ENCODE data around the gene NACA.

Gene NACA

DNA sequence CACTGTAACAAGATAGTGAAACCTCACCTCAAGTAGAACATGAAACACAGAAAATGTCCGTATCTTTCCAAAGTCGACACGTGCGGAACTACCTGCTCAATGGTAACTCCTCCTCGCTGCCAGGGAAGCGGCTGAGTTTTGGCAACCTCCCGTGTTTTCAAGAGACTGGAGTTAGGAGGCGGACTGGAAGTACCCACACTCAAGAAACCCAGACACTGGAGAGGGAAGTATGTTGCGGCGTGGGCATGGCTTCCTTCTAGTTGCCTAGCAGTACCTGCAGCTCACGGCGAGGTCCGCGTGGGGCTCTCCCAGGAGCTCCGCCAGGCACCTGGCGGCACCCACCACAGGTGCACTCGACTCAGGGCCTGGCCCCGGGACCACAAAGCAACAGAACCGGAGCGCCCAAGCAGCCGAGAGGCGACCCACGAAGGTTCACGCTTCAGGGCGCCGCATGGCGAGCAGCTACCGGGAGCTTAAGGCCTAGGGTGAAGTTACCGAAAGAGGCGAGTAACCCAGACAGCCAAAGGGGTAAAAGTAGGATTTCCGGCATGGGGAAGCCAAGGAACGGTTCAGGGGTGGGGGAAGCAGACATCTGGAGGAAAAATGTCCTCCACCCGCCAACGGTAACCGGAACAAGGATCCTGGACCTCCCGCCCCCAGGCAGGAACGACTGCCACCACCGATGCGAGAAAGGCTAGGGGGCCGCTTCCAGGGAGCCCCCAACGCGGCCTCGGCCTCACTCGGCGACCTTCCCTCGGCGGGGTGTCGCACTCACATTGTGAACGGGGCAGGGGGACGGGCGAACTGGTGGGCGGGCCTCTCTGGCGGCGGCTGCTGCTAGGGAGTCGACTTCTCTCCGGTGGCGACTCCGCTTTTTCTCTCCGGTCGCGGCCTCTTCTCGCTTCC lies 37.6 kb downstream of the NACA start:
- CTCF ChIA-PET = interaction anchor here (1.0 to 2.2 kb wide), 2 partner anchors 15 to 51 kb away, joined by 3 to 8 read pairs; no protein-coding TSS in a partner anchor
- DNase-seq (ENCODE audit: extremely low spot score) = peak; percentile 20
- TF ChIP-seq CTCF (IDR thresholded peaks at IDR 0.05; ENCODE audit: control extremely low read depth, extremely low read depth, low read depth, missing control alignments) = peak; percentile 9
- POLR2A ChIA-PET = interaction anchor here (0.9 to 3.7 kb wide), 9 partner anchors 8 to 51 kb away, joined by 3 to 29 read pairs (median 5); partner anchors contain the start of genes ATP5F1B and NACA

DNA sequence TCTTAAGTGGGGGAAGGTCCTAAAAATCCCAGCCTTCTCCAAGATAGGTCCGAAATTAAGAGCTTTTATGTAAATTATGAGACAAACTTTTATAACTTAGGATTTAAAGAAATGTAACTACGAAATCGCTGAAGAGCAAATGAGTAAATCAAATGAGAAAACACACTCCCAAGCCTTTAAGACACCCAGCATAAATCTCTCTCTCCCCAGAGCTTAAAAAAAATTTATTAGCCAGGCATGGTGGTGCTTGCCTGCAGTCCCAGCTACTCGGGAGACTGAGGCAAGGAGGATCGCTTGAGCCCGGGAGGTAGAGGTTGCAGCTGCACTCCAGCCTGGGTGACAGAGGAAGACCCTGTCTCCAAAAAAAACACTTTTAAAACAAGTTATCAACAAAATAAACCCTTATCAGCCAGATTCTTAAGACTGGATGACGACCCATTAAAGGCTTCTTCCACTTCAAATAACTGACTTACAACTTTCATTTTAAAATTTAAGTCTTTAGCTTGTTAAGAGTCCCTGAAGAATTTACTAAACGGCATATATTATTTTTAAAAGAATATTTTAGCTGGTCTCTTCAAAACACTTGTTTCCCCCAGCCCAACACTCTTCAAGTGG lies 40.2 kb downstream of the NACA start:
- CTCF ChIA-PET = interaction anchor here (0.7 to 2.6 kb wide), 4 partner anchors 16 to 342 kb away, joined by 3 to 10 read pairs (median 7); no protein-coding TSS in a partner anchor
- no peak for DNase-seq (ENCODE audit: extremely low spot score)

DNA sequence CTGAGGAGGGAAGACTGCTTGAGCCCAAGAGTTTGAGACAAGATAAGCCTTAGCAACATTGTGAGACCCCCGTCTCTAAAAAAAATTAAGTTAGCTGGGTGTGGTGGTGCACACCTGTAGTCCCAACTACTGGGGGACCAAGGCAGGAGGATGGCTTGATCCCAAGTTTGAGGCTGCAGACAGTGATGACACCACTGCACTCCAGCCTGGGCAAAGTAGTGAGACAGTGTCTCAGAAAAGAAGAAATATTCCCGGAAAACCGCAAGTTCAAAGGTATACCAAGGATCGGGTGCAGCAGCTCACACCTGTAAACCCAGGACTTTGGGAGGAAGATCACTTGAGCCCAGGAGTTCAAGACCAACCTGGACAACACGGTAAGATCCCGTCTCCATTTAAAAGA lies 42.8 kb downstream of the NACA start:
- ChIA-PET POLR2A (no interaction called here), CTCF (interaction anchor here (1.2 kb wide), 1 partner anchor 25 kb away, joined by 3 read pairs; no protein-coding TSS in a partner anchor)
- no peak for TF ChIP-seq CTCF (IDR thresholded peaks at IDR 0.05; ENCODE audit: control extremely low read depth, extremely low read depth, low read depth, missing control alignments)
- no peak for DNase-seq (ENCODE audit: extremely low spot score)

More for the DNA sequence above, 40.2 kb downstream of the NACA start:
- TF ChIP-seq CTCF (IDR thresholded peaks at IDR 0.05; ENCODE audit: control extremely low read depth, extremely low read depth, low read depth, missing control alignments) = no peak
- POLR2A ChIA-PET = interaction anchor here (1.7 kb wide), 1 partner anchor 48 kb away, joined by 6 read pairs; no protein-coding TSS in a partner anchor

DNA sequence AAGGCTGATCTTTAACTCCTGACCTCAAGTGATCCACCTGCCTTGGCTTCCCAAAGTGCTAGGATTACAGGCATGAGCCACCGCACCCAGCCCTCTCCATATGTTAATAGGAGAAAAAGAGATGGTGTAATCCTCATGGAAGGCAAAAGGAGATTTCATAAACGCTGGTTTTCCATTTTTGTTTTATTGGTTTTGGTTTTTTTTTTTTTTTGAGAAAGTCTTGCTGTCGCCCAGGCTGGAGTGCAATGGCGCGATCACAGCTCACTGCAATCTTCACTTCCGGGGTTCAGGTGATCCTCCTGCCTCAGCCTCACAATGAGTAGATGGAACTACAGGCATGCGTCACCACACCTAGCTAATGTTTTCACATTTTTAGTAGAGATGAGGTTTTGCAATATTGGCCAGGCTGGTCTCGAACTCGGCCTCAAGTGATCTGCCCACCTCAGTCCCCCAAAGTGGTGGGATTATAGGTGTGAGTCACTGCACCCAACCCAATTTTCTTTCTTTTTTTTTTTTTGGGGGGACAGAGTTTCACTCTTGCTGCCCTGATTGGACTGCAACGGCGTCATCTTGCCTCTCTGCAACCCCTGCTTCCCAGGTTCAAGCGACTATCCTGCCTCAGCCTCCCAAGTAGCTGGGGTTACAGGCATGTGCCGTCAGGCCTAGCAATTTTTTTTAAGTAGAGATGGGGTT lies 45.1 kb downstream of the NACA start:
- DNase-seq (ENCODE audit: extremely low spot score) = no peak
- CTCF ChIA-PET = interaction anchor here (0.7 to 2.1 kb wide), 5 partner anchors 10 to 40 kb away, joined by 3 to 6 read pairs (median 3); no protein-coding TSS in a partner anchor
- TF ChIP-seq CTCF (IDR thresholded peaks at IDR 0.05; ENCODE audit: control extremely low read depth, extremely low read depth, low read depth, missing control alignments) = no peak
- POLR2A ChIA-PET = interaction anchor here (0.6 to 1.6 kb wide), 3 partner anchors 8 to 68 kb away, joined by 5 to 13 read pairs (median 7); partner anchors contain the start of gene PTGES3

DNA sequence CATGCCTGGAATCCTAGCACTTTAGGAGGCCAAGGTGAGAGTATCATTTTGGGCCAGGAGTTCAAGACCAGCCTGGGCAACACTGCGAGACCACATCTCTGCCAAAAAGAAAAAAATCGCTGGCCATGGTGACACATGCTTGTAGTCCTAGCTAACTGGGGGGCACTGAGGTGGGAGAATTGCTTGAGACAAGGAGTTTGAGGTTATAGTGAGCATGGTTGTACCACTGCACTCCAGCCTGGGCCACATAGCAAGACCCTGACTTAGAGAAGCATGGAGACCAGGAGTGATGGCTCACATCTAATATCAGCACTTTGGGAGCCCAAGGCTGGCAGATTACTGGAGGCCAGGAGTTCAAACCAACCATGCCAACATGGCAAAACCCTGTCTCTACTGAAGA lies 46.2 kb downstream of the NACA start:
- TF ChIP-seq CTCF (IDR thresholded peaks at IDR 0.05; ENCODE audit: control extremely low read depth, extremely low read depth, low read depth, missing control alignments) = no peak
- ChIA-PET POLR2A (interaction anchor here (0.5 to 1.6 kb wide), 3 partner anchors 9 to 119 kb away, joined by 4 to 13 read pairs (median 4); partner anchors contain the start of gene PTGES3), CTCF (interaction anchor here (1.5 to 2.5 kb wide), 3 partner anchors 9 to 42 kb away, joined by 3 to 7 read pairs (median 6); no protein-coding TSS in a partner anchor)
- DNase-seq (ENCODE audit: extremely low spot score) = no peak
